ENCODE results near the gene PHAF1.

DNA sequence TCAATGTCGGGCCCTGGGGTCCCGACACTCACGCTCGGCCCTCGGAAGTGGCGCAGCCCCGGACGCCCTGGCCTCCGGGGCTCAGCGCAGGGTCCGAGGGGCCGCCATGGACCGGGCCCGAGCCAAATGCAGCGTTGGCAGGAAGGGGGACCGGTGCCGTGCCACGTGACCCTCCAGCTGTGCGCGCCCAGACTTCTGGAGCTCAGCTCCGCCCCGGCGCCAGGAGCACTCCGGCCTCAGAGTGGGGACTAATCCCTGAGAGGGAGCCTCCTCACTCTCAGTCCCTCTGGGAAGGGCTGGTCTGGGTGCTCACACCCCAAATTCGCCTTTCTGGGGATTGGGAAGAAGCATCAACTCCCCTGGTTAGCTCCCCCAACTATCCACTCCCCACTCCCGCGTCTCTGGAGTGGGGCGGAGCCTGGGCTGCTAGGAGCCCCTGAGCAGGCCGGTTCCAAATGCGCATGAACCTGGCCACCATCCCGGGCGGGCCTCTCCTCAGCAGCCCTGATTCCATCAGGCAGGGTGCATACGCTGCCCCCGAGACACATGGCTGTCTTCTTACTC lies 41.2 kb downstream of the PHAF1 start, which contains the start of gene B3GNT9:
- TF ChIP-seq, protein P1, sequence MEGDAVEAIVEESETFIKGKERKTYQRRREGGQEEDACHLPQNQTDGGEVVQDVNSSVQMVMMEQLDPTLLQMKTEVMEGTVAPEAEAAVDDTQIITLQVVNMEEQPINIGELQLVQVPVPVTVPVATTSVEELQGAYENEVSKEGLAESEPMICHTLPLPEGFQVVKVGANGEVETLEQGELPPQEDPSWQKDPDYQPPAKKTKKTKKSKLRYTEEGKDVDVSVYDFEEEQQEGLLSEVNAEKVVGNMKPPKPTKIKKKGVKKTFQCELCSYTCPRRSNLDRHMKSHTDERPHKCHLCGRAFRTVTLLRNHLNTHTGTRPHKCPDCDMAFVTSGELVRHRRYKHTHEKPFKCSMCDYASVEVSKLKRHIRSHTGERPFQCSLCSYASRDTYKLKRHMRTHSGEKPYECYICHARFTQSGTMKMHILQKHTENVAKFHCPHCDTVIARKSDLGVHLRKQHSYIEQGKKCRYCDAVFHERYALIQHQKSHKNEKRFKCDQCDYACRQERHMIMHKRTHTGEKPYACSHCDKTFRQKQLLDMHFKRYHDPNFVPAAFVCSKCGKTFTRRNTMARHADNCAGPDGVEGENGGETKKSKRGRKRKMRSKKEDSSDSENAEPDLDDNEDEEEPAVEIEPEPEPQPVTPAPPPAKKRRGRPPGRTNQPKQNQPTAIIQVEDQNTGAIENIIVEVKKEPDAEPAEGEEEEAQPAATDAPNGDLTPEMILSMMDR (conservative IDR thresholded peaks at IDR 0.05 in 1 of 2, IDR thresholded peaks at IDR 0.05 in 1 of 2; ENCODE audit: extremely low read depth in 1 of 2, insufficient read depth in 1 of 2, low read depth in 1 of 2, low read length in 2 of 2): no peak
- TF ChIP-seq EZH2 (IDR thresholded peaks at IDR 0.05; ENCODE audit: borderline replicate concordance, low read length): no peak
